Heart right ventricle (tissue), 16 donors: ENCODE data around the gene RAB8A. TPM values are rescaled to one million over a fixed set of nuclear protein-coding genes. Genes with fewer than 3 reads are reported as not detected.

Experiments
- ATAC-seq, 8 donors: fragments of 200-7000 bp; cut with Tn5 transposase; one replicate each; pipeline ENCODE4 v1.9.1; 2020; ENCODE audit warnings: mild to moderate bottlenecking in 8 of 8, moderate library complexity in 8 of 8, moderate number of reproducible peaks in 1 of 8
- DNase-seq, 2 donors: peaks; one replicate each; pipeline ENCODE4 v3.0.0-alpha.2; 2020
- H3K27ac ChIP-seq, 10 donors: fragments of 200-600 bp; sonication (generic) in 2 of 10; one replicate each; pipeline versions ENCODE4 v1.5.0 to v1.8.0; 2020 to 2022; ENCODE audit warnings: mild to moderate bottlenecking in 3 of 10
- H3K27me3 ChIP-seq, 7 donors: fragments of 200-600 bp; one replicate each; pipeline ENCODE4 v1.8.0; 2021 to 2022; ENCODE audit warnings: mild to moderate bottlenecking in 2 of 7
- H3K36me3 ChIP-seq, 9 donors: fragments of 200-600 bp; sonication (generic) in 1 of 9; one replicate each; pipeline versions ENCODE4 v1.5.0 to v1.8.0; 2020 to 2022; ENCODE audit warnings: mild to moderate bottlenecking in 2 of 9
- H3K4me1 ChIP-seq, 9 donors: fragments of 200-600 bp; sonication (generic) in 1 of 9; one replicate each; pipeline versions ENCODE4 v1.5.0 to v1.8.0; 2020 to 2022; ENCODE audit warnings: mild to moderate bottlenecking in 4 of 9
- H3K4me3 ChIP-seq, 10 donors: fragments of 200-600 bp; sonication (generic) in 2 of 10; one replicate each; pipeline versions ENCODE4 v1.5.0 to v1.8.0; 2020 to 2022; ENCODE audit warnings: mild to moderate bottlenecking in 7 of 10, moderate library complexity in 2 of 10
- H3K9me3 ChIP-seq, 11 donors: fragments of 200-600 bp in 10 of 11; sonication (generic) in 2 of 11; one replicate each; pipeline versions ENCODE4 v1.5.0 to v1.8.0; 2013 to 2022; ENCODE audit warnings: mild to moderate bottlenecking in 2 of 11, control low read depth in 1 of 11, moderate library complexity in 1 of 11
- CTCF ChIP-seq, 9 donors: fragments of 200-600 bp; sonication (generic) in 2 of 9; IDR thresholded peaks; one replicate each; pipeline versions ENCODE4 v1.5.0 to v1.8.0; 2021 to 2022; ENCODE audit warnings: antibody characterized with exemption in 9 of 9, mild to moderate bottlenecking in 5 of 9, moderate library complexity in 1 of 9
- WGBS, 2 donors: extraction: QIAGEN DNeasy Blood & Tissue Kit; methylation state at CpG; one replicate each; pipeline ENCODE4 v1.1.7; 2013; ENCODE audit warnings: inconsistent platforms in 1 of 2; 5-methylcytosine and 5-hydroxymethylcytosine counted together
- intact Hi-C, 10 donors: fragments of 100-400 bp; cut with DNase I; formaldehyde crosslinking; loops; one replicate each; pipeline versions ENCODE4 v1.11.1 to v1.14.2; 2022
- polyA plus RNA-seq, 2 donors: library from polyadenylated mRNA; stranded (reverse); fragments of 200-250 nt; gene quantifications; one replicate each; pipeline ENCODE4 v1.2.3, GENCODE V29; 2013
- total RNA-seq, 10 donors: library from RNA; stranded (reverse); fragmentation: NEBNext Ultra II Directional in 3 of 10; extraction: Animal tissue kit (Norgen Biotek cat#: 25700) in 3 of 10; gene quantifications; one replicate each; pipeline versions ENCODE4 v1.2.1 to v1.2.4, GENCODE V29; 2021 to 2023
- donor health status: Arrhythmogenic right ventricular cardiomyopathy.
- donor health status: ischemic (EF 13 %, LVEDD 7.1; RV severe dilation, severe dysfunction).
- donor health status: healthy with polysubstance abuse.
- donor health status: DM: no; HTN: yes; CAD: no.
- donor health status: DM: no; HTN: no; CAD: no.
- donor health status: ischemic (EF 25% LVEDD 6.9; RV normal size, moderate dysfunction).
- donor health status: ischemic (EF 25% LVEDD 5.7; RV mildly dilated, moderate dysfunction).
- donor health status: healthy.
- donor health status: DM: yes; HTN: yes; CAD: no.
- donor health status: Ischemic cardiomyopathy.
- donor health status: ischemic (EF 35%, LVEDD 5.7; RV mildly dilated, moderate dysfunction).
- donor health status: nonischemic (EF 11% LVEDD 7.7; RV severe dilation, severe dysfunction).
- donor health status: DM: yes; HTN: yes; CAD: no.
- donor health status: PGD.
- donor health status: ischemic (EF 29% LVEDD 5.4; RV normal size, mild dysfunction).
- donor health status: nonischemic (EF 23%, LVEDD 6.1; RV moderate dilation, normal function).

Gene RAB8A
- total and polyA plus RNA-seq, 12 donors = 12.1 to 47.4 (median 19.5) TPM

- DNase-seq = no peak
- TF ChIP-seq CTCF (IDR thresholded peaks at IDR 0.05) = no peak
- no peak overlapping the region for H3K4me3 ChIP-seq
These were observed 22.8 kb downstream of the RAB8A start for GRCh38 chr19:16134510-16134909.

GRCh38 chr19:16135430-16136127 is 23.9 kb downstream of the RAB8A start:
- no peak for DNase-seq
- TF ChIP-seq CTCF (IDR thresholded peaks at IDR 0.05) = no peak
- 87 to 90% methylated on average over 4 of the region's 4 CpGs for WGBS, 2 donors
- H3K27me3 ChIP-seq = peaks cover 0 to 3% (median 0%) of the 10 kb centered on the region in 7 donors
- H3K27ac ChIP-seq = no peak overlapping the region
- H3K9me3 ChIP-seq = no peaks in the 10 kb centered on the region
- ATAC-seq = peak in 1 of 8 donors; percentile 8
- H3K4me3 ChIP-seq = no peak overlapping the region
- H3K36me3 ChIP-seq = peaks cover 0 to 41% (median 19%) of the 10 kb centered on the region in 9 donors
- peaks cover 0 to 17% (median 0%) of the 10 kb centered on the region in 9 donors for H3K4me1 ChIP-seq
- intact Hi-C loops = no loop called here

More at GRCh38 chr19:16134510-16134909, 22.8 kb downstream of the RAB8A start:
- no peak overlapping the region for H3K27ac ChIP-seq
- WGBS, 2 donors = 87 to 88% methylated on average over 7 of the region's 7 CpGs
- H3K36me3 ChIP-seq = peaks cover 0 to 52% (median 22%) of the 10 kb centered on the region in 9 donors
- ATAC-seq = peak in 1 of 8 donors; percentile 33
- intact Hi-C loops = no loop called here
- peaks cover 0 to 7% (median 0%) of the 10 kb centered on the region in 9 donors for H3K4me1 ChIP-seq
- peaks cover 0 to 3% (median 0%) of the 10 kb centered on the region in 7 donors for H3K27me3 ChIP-seq
- H3K9me3 ChIP-seq = no peaks in the 10 kb centered on the region

- Histone ChIP-seq H3K4me3 (no peak overlapping the region), H3K36me3 (peaks cover 0 to 33% (median 19%) of the 10 kb centered on the region in 9 donors), H3K9me3 (no peaks in the 10 kb centered on the region), H3K27me3 (peaks cover 0 to 3% (median 0%) of the 10 kb centered on the region in 7 donors), H3K4me1 (peaks cover 0 to 25% (median 0%) of the 10 kb centered on the region in 9 donors), H3K27ac (no peak overlapping the region)
- intact Hi-C loops = no loop called here
- DNase-seq = no peak
- ATAC-seq = peak in 4 of 8 donors; percentile 61 to 71 (median 64)
- no peak for TF ChIP-seq CTCF (IDR thresholded peaks at IDR 0.05)
- WGBS, 2 donors = 48 to 54% methylated on average over 16 of the region's 16 CpGs
These were observed 24.7 kb downstream of the RAB8A start for GRCh38 chr19:16136185-16136999.

GRCh38 chr19:16139752-16140151 is 28.1 kb downstream of the RAB8A start:
- H3K4me3 ChIP-seq = no peak overlapping the region
- peaks cover 0 to 47% (median 0%) of the 10 kb centered on the region in 9 donors for H3K4me1 ChIP-seq
- DNase-seq (no peak), ATAC-seq (no peak)
- H3K9me3 ChIP-seq = no peaks in the 10 kb centered on the region
- TF ChIP-seq CTCF (IDR thresholded peaks at IDR 0.05) = no peak
- peaks cover 0 to 18% (median 11%) of the 10 kb centered on the region in 7 donors for H3K27me3 ChIP-seq
- H3K36me3 ChIP-seq = no peaks in the 10 kb centered on the region
- peak overlapping the region in 1 of 10 donors; percentile 40 for H3K27ac ChIP-seq
- 53 to 59% methylated on average over 13 of the region's 13 CpGs for WGBS, 2 donors
- intact Hi-C loops = no loop called here
